ENCODE data around the gene ZFYVE9.
"Not testable (repeated sequence)": the region's sequence is repeated elsewhere in the genome, so short reads cannot be mapped to it uniquely, and the experiment has no call there.

ZFYVE9 gene

DNA sequence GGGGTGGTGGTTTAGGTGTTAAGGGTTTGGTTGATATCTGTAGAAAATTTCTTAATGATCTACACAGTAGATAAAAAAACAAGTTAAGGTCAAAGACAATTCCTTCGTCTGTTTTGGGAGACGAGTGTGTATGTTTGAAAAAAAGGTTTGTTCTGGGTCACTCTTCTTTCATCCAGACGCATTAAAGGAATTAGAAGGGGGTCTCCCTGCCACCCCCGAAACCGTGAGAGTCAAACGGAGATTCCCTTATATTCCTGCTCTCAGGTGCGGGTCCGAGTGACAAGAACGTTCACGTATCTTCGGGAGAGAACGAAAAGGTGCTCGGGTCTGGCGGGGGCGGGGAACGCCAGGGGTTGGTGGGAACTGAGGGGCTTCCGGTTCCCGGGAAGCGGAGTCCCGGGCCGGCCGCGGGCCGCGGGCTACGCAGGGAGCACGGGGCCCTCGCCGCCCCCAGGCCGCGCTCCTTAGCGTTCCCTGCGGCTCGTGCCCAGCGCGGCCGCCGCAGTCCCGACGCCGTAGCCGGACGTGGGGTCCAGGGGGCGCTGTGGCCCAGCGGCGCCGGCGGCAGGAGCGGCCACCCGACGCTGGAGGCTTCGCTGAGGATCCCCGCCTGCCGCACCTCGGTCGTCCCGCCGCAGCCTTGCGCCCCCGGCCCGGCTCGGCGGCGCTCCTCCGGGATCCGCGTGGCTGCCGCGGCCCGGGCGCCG is at the start of gene ZFYVE9:
Gene ZFYVE9, plus strand, starts transcription at position 577 of the 707 bp plus-strand sequence. CDS start 91,118 bp downstream, outside the sequence.
- DNase-seq (ENCODE audit: low spot score): peak; percentile 75

- DNase-seq (ENCODE audit: low spot score): not testable (repeated sequence)
Observed at GRCh38 chr1:52094300-52094699, 47.6 kb upstream of the ZFYVE9 start.

GRCh38 chr1:52096216-52096615 is 45.7 kb upstream of the ZFYVE9 start:
- no peak for DNase-seq (ENCODE audit: low spot score)

GRCh38 chr1:52098139-52098871 is 43.6 kb upstream of the ZFYVE9 start:
- DNase-seq (ENCODE audit: low spot score): no peak

DNA sequence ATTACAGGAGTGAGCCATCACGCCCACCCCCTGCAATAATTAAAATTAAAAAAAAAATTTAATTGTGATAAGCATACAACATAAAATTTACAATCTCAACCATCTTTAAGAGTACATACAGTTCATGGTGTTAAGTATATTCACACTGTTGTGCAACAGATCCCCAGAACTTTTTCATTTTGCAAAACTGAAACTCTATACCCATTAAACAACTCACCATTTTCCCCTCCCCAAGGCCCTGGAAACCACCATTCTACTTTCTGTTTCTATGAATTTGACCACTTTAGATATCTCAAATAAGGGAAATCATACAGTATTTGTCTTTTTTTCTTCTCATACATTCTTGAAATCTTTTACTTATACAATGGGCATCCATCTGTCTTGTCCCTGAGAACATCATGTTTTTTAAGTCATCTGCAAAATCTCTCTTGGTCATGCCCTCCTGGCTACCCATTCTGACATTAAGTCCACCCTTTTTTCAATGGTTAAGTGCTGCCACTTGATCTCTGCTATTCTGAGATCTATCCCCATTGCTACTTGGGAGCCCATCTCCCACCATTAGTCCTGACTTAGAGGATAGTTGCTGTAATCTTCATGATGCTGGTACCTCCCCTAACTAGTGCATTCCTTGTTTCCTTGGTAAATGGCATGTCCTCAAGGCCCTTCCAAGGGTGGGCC is 39.4 kb upstream of the ZFYVE9 start:
- DNase-seq (ENCODE audit: low spot score): no peak

DNA sequence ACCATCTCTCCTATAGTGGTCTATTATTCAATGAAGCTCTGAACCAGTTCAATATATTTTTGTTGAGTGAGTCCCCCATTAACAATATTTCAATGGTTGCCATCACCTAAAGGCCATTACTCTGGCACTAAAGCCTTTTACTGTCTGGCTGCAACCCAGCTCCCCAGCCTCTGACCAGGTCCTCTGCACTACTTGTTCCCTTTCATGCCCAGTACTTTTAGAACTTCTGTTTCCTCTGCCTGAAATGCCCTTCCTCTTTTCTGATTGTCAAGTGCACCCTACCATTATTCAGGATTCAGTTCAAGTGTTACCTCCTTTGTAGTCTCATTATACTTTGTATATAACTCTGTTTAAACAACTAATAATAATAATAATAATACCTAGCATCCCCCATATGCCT is 30.4 kb upstream of the ZFYVE9 start:
- DNase-seq (ENCODE audit: low spot score): no peak

- no peak for DNase-seq (ENCODE audit: low spot score)
Observed at GRCh38 chr1:52112489-52112888, 29.4 kb upstream of the ZFYVE9 start.

- no peak for DNase-seq (ENCODE audit: low spot score)
Observed at GRCh38 chr1:52119301-52120079, 22.4 kb upstream of the ZFYVE9 start.

DNA sequence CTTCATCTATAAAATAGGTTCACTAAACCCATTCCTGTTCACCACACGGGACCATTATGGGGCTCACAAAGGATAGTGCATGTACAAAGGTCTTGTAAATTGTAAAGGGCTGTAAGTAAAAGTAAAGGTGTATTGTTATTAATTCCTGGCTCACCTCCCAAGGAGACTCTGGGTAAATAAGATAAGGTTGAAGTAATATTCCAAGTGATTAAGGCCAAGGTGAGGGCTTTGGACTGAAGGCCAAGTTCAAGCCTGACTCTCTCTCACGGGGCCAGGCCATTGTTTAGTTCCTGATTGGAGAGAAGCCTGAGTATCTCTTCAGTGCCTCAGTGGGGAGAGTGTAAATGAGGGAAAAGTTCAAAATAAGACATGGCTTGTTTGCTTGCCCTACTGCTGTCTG is 19.5 kb upstream of the ZFYVE9 start:
- DNase-seq (ENCODE audit: low spot score): no peak

DNA sequence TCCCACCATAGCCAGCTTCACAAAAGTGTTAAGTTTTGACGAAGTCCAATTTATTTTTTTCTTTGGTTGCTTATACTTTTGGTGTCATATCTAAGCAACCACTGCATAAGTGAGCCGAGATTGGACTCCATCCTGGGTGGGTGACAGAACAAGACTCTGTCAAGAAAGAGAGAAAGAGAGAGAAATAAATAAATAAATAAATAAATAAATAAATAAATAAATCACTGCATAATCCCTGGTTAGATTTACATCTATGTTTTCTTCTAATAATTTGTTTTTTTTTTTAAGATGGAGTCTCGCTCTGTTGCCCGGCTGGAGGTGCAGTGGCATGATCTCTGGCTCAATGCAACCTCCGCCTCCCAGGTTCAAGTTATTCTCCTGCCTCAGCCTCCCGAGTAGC is 18.3 kb upstream of the ZFYVE9 start:
- no peak for DNase-seq (ENCODE audit: low spot score)

DNA sequence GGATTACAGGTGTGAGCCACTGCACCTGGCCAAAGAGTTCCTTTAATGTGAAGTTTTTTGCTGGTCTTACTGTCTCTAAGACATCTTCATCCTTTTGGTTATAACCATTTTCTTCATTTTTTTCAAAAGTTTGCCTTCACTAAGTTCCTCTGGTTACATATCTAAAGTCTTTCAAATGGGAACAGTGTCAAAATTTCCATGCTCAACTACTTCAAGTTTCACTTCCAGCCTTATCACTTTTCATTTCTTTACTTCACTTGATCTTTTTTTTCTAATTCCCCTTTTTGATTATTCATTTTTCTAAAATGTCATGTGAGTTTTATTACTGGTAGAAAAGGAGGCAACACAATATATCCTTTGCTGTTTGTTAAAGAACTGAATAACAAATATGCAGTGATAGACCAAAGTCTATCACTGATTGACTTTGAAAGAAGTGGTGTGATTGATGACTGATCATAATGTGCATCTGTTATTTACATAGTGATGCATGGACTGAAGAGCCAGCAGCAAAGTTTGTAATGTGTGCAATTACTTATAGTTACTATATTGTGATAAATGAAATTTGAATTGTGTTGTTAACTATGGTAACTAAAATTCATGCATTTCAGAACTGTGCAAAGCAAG is 16.0 kb upstream of the ZFYVE9 start:
- DNase-seq (ENCODE audit: low spot score): no peak

- no peak for DNase-seq (ENCODE audit: low spot score)
Observed at GRCh38 chr1:52127181-52128180, 14.4 kb upstream of the ZFYVE9 start.

DNA sequence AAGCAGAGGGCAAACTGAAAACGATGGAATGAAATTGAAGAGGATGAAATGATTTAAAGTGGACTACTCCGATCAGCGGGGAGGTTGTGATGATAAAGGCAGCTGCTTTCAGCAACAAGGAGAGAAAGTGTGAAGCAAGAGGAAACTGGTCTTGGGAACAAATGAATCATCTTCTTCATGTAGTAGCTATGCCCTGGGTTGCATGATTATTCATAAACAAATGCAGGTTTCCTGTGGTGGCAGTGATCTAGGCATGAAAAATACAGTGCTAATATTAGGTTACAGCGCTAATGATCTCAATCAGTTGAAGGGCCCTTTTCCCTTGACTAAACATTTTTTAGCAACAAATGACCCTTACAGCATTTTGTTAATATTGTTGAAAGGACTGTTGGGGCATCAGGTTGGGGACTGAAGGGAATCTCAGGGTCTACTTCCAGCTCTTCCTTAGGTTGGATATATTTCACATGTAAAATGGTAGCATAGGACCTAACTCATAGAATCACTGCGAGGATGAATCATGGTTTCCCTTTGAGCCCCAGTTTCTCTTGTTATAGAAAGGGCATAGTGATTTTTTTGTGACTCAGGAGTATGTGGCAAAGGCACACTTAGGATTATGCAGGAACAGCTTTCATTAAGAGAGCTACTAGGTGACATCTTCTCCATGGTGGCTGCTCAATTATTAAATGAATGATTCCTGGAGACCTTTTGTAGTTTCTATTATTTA is 1.9 kb upstream of the ZFYVE9 start:
- DNase-seq (ENCODE audit: low spot score): peak; percentile 8

DNA sequence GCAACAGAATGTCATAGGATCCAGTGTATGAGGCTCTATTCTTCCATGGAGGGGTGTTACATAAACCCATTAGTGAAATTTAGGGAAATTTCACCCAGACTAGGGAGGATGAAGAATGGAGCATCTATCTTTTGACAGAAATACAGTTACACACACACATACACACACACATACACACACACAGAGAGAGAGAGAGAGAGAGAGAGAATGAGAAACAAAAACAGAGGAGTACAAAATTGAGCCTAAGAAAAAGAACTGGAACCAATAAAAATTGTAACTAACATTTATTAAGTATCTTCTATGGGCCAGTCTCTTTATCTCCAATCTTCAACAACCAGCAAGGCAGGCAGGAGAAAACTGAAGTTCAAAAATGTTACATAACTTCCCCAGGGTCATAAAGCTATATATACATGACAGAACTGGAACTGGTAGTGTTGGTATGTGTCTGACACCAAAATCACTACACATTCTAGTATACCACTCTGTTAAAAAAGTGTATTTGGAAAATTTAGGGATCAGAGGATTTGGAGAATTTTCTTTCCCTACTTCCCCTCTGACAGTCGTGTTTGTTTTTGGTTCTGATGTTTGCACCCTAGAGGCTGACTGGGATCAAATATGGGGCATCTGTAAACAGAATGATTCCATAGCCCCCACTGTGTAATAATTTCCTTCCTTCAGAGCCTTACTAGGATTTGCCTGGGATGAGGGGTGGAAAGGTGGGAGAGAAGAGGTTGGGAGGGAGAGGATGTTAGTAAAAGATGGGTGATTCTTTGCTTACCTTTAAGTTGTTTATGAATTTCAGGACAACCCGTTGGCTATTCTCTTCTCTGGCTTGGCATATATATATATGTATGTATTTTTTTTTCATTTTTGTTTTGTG is 1.0 kb upstream of the ZFYVE9 start:
- DNase-seq (ENCODE audit: low spot score): no peak

DNA sequence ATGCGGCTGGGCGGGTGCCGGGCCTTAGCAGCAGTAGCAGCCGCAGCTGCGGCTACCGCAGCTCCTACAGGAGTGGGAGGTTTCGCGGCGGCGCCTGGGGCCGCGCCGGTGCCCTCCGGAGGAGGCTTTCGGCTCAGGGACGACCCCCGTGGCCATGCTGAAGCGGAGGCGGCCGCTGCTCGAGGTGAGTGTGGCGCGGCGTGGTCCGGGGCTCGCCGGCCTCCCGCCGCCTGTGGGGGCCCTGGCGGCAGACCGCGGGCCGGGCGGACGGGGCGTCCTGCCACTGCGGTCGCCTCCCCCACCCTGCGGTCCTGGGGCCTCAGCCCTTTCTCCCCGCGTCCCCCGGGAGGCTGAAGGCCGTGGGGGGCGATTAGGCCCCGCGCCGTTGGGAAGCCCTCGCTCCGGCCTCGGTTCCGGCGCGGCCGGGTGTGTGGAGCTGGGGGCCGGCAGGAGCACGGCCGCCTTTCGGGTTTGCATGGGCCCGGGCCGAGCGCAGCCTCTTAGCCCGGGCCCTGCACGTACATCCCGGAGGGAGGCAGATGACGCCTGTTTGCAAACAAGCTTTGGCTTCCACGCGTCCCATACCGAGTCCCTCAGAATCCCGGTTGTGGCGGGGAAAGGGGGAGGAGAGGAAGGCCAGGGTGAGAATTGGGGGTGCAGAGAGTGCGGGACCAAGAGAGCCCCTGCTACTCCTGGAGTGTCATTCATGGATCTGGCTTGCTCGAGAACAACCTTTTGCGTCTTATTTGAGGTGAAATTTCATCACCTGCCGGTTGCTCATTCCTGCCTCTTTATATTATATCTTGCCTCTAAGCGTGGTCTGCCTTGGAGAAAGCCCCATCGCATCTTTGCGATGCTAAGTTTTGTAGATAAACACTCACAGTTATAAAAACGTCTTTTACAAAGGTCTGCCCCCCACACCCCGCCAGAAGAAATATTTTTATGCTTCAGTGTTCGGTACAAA is 613 bp downstream of the ZFYVE9 start:
- DNase-seq (ENCODE audit: low spot score): peak; percentile 30

DNA sequence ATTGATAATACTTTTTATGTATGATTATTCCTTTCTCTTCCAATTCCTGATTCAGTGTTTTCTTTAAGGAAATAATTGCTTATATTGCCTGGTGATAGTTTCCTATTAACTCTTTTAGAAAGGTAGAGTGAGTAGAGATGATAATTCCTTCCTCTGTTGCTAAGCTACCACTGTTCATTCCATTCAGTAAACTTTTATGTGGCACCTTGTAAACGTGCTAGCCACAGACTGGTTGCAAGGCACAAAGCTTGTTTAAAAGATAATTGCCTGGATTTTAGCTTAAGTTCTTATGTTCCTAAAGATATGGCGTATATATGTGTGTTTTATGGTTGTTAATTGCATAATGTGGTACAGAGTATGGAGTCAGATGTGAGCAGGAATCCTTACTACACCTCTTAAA is 3.2 kb downstream of the ZFYVE9 start:
- DNase-seq (ENCODE audit: low spot score): no peak

GRCh38 chr1:52150445-52150844 is 8.6 kb downstream of the ZFYVE9 start:
- DNase-seq (ENCODE audit: low spot score): not testable (repeated sequence)

- no peak for DNase-seq (ENCODE audit: low spot score)
Observed at GRCh38 chr1:52150946-52151345, 9.1 kb downstream of the ZFYVE9 start.
